ENCODE measurements around the gene CYTH1.
A peak's percentile ranks its signal among the peaks of the same experiment; 100 is the strongest.

Gene CYTH1

GRCh38 chr17:78669256-78669974 lies 112.7 kb downstream of the CYTH1 start:
- no peak for DNase-seq

GRCh38 chr17:78668847-78669246 lies 113.2 kb downstream of the CYTH1 start:
- DNase-seq, result no peak

DNA sequence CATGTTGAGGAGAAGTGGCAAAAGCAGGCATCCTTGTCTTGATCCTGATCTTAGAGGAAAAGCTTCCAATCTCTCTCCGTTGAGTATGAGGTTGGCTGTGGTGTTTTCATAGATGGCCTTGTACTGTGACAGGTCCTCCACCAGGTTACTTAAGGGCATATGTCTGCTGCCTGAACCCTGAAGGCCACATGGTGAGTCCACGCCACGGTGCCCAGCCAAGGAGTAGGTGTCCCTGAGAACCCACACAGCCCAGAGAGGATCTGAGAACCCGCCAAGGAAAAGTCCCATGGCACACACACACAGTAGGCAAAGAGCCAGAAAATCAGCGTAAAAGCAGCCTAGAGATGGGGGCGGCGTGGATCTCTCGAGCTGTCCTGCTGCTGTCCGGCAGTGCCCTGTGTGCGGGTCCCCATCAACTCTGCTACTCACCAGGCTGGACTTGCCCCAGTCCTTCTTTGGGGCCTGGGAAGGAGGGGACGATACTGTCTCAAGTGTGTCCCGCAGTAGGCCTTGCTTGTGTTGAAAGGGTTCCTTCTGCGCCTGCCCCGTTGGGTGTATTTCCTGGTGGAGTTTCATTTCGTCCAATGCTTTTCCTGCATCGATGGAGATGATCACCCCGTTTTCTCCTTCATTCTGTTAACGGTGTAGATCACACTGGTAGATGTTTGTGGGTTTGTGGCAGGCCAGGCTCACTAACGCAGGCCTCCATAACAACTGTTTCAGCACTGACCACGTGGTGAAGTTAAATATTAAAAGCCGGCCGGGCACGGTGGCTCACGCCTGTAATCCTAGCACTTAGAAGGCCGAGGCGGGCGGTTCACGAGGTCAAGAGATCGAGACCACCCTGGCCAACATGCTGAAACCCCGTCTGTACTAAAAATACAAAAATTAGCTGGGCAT lies 114.1 kb downstream of the CYTH1 start:
- no peak for DNase-seq

DNA sequence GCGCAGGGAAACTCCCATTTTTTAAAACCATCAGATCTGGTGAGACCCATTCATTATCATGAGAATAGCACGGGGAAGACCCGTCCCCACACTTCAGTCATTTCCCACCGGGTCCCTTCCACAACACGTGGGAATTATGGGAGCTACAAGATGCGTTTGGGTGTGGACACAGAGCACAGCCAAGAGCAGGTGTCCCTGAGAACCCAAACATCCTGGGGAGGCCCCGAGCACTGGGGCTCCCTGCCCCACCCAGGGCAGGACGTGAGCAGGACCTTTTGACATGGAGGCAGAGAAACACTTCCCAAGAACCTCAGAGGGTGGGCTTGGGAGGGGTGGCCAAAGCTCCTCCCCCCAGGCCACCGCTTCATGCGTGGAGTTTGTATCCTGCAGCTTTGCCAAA lies 115.0 kb downstream of the CYTH1 start:
- no peak for DNase-seq

- peak; percentile 61 for DNase-seq
These were observed 115.8 kb downstream of the CYTH1 start for GRCh38 chr17:78665952-78666920.

- DNase-seq, result no peak
These were observed 116.6 kb downstream of the CYTH1 start for GRCh38 chr17:78665387-78665951.

GRCh38 chr17:78664476-78665386 lies 117.3 kb downstream of the CYTH1 start:
- no peak for DNase-seq

GRCh38 chr17:78661093-78661770 lies 120.8 kb downstream of the CYTH1 start:
- no peak for DNase-seq

GRCh38 chr17:78659546-78659945 lies 122.5 kb downstream of the CYTH1 start:
- DNase-seq, result no peak

- no peak for DNase-seq
These were observed 123.7 kb downstream of the CYTH1 start for GRCh38 chr17:78658281-78658785.

- no peak for DNase-seq
These were observed 126.7 kb downstream of the CYTH1 start for GRCh38 chr17:78655251-78655940.

- DNase-seq, result no peak
These were observed 127.7 kb downstream of the CYTH1 start for GRCh38 chr17:78654325-78654724.

- no peak for DNase-seq
These were observed 128.7 kb downstream of the CYTH1 start for GRCh38 chr17:78653382-78653781.

DNA sequence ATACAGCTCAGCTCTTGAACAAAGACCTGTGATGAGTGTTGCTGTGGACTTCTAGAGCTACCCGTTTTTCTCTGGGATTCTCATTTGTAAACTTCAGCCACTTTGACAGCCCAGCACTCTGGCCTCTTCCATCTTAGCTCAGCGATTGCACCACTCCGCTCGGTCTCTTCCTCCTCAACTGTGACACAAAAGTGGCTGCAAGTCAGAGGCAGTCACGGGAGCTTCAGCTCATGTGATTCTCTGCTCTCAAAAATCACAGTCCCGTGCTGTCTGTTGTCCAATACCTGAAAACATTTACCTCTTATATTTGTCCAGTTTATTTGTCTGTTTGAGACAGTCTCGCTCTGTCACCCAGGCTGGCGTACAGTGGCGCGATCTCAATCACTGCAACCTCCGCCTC lies 129.2 kb downstream of the CYTH1 start:
- DNase-seq, result no peak

DNA sequence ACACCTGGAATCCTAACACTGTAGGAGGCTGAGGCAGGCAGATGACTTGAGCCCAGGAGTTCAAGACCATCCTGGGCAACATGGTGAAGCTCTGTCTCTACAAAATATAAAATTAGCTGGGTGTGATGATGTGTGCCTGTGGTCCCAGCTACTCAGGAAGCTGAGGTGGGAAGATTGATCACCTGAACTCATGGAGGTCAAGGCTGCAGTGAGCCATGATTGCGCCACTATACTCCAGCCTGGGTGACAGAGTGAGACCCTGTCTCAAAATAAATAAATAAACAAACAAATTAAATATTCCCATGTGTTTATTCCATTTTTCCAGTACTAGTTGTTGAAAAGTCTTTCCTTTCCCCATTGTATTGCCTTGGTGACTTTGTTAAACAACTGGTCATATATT lies 130.0 kb downstream of the CYTH1 start:
- no peak for DNase-seq

DNA sequence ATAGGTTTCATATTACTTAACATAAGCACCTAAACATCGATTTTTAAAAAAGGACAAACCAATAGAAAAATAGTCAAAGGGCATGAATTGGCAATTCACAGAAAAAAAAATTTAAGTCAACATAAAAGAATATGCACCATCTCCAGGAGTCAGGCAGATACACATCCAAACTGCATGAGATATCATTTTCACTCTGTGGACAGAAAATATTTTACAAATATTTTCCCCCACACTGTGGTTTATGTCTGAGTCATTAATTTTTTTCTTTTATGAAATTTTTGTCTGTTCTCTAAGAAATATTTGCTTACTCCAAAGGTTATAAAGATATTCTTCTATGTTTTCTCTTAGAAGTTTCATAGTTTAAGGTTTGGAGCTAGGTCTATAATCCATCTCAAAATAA lies 130.5 kb downstream of the CYTH1 start:
- DNase-seq, result no peak

GRCh38 chr17:78650093-78650715 lies 131.9 kb downstream of the CYTH1 start:
- DNase-seq, result no peak

DNA sequence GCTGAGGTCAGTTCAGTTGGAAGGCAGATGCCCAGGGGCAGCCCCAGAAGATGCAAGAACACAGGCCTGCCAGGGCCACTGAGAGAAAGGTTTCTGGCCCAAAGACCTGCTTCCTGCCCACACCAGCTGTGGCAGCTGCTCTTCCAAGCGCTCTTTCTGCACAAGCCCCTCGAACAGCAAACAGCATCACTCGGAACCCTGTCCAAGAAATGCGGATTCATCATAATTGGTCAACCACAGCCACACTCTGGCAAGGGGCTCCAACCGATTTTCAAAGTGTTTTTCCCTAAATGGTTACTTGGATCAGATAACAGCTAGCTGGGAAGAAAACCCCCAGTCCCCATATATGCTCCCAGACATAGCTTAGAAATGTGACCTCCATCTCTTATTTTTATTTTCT lies 133.8 kb downstream of the CYTH1 start:
- no peak for DNase-seq

- no peak for DNase-seq
These were observed 135.0 kb downstream of the CYTH1 start for GRCh38 chr17:78647032-78647431.
